SK-N-SH (cell line): Measurements from ENCODE around the gene WDR35. TPM values are rescaled to one million over a fixed set of nuclear protein-coding genes. Genes with fewer than 3 reads are reported as not detected.

Experiments used
- CTCF ChIA-PET: fragments of 300-600, 350-600 bp; formaldehyde crosslinking; extraction: SDS; loops from one replicate; lab custom pipeline; 2021; lab: Yijun Ruan, JAX
- POLR2A ChIA-PET: fragments of 350-600 bp; sonication (Branson Sonifier 250); formaldehyde crosslinking; extraction: SDS; loops from one replicate; lab custom pipeline; 2020; ENCODE audit warnings: antibody characterized with exemption, inconsistent platforms; lab: Yijun Ruan, JAX
- DNase-seq: peaks from one replicate; pipeline ENCODE4 v3.0.0; 2012
- H2AFZ ChIP-seq: fragments of 200-600 bp; sonication (generic); 2 replicates; pipeline ENCODE4 v1.8.1; 2016; ENCODE audit warnings: antibody characterized with exemption, mild to moderate bottlenecking, low read depth
- H3F3A ChIP-seq: fragments of 200-600 bp; sonication (generic); replicated peaks from 2 replicates; pipeline ENCODE3; 2016; ENCODE audit warnings: antibody characterized with exemption, mild to moderate bottlenecking; ENCODE audit not compliant: insufficient read depth
- H3K27ac ChIP-seq, 2 experiments: fragments of 200-500 bp in 1 of 2; fragments of 200-600 bp in 1 of 2; sonication (Bioruptor generic) in 1 of 2; sonication (generic), shearing (Covaris generic) in 1 of 2; 2 replicates each; pipeline versions ENCODE4 v1.5.1 to v1.6.1; 2014 to 2016; ENCODE audit warnings: low read depth in 2 of 2, inconsistent platforms in 1 of 2, low read length in 1 of 2, mild to moderate bottlenecking in 1 of 2, mixed read lengths in 1 of 2
- H3K27me3 ChIP-seq: fragments of 200-600 bp; sonication (generic), shearing (Covaris generic); 2 replicates; pipeline ENCODE4 v1.6.1; 2016; ENCODE audit warnings: mixed run types; ENCODE audit not compliant: insufficient read depth
- H3K36me3 ChIP-seq, 2 experiments: fragments of 200-500 bp in 1 of 2; fragments of 200-600 bp in 1 of 2; sonication (Bioruptor generic) in 1 of 2; sonication (generic) in 1 of 2; replicated peaks in 1 of 2; 2 replicates each; pipeline versions ENCODE3 to v1.5.1; 2014 to 2016; ENCODE audit warnings: low read length in 1 of 2, mild to moderate bottlenecking in 1 of 2; ENCODE audit not compliant: insufficient read depth in 2 of 2, control insufficient read depth in 1 of 2
- H3K4me1 ChIP-seq, 2 experiments: fragments of 200-500 bp in 1 of 2; fragments of 200-600 bp in 1 of 2; sonication (Bioruptor generic) in 1 of 2; sonication (generic), shearing (Covaris generic) in 1 of 2; 2 replicates each; pipeline versions ENCODE4 v1.5.1 to v1.6.1; 2014 to 2016; ENCODE audit warnings: low read depth in 1 of 2, low read length in 1 of 2, mixed run types in 1 of 2; ENCODE audit not compliant: insufficient read depth in 2 of 2, control insufficient read depth in 1 of 2
- H3K4me2 ChIP-seq: fragments of 200-600 bp; sonication (generic), shearing (Covaris generic); 2 replicates; pipeline ENCODE4 v1.6.1; 2017; ENCODE audit warnings: mixed run types
- H3K4me3 ChIP-seq, 2 experiments: fragments of 200-500 bp in 1 of 2; fragments of 200-600 bp in 1 of 2; sonication (Bioruptor generic) in 1 of 2; sonication (generic), shearing (Covaris generic) in 1 of 2; 2 replicates each; pipeline versions ENCODE4 v1.5.1 to v1.8.1; 2014 to 2016; ENCODE audit warnings: low read depth in 2 of 2, inconsistent platforms in 1 of 2, low read length in 1 of 2, mild to moderate bottlenecking in 1 of 2, mixed read lengths in 1 of 2, moderate library complexity in 1 of 2
- H3K79me2 ChIP-seq: fragments of 200-600 bp; sonication (generic); 2 replicates; pipeline ENCODE4 v1.8.1; 2017; ENCODE audit warnings: mild to moderate bottlenecking; ENCODE audit not compliant: insufficient read depth
- H3K9ac ChIP-seq: fragments of 200-600 bp; sonication (generic); 2 replicates; pipeline ENCODE4 v1.6.1; 2017; ENCODE audit warnings: mixed run types
- H3K9me2 ChIP-seq: fragments of 200-600 bp; sonication (generic); 2 replicates; pipeline ENCODE4 v1.6.1; 2017; ENCODE audit warnings: mixed run types
- H3K9me3 ChIP-seq: fragments of 200-600 bp; sonication (generic); 2 replicates; pipeline ENCODE4 v1.6.1; 2017; ENCODE audit warnings: mixed run types, mild to moderate bottlenecking, moderate library complexity
- H4K20me1 ChIP-seq: fragments of 200-600 bp; sonication (generic); 2 replicates; pipeline ENCODE4 v1.6.1; 2017; ENCODE audit warnings: mild to moderate bottlenecking, mixed run types; ENCODE audit not compliant: insufficient read depth
- CTCF ChIP-seq: fragments of 200-600 bp; sonication (generic); IDR thresholded peaks from 2 replicates; pipeline ENCODE4 v1.6.1; 2017; ENCODE audit warnings: antibody characterized with exemption, mild to moderate bottlenecking, moderate library complexity
- ELF1 ChIP-seq: IDR thresholded peaks from 2 replicates; pipeline ENCODE4 v1.4.0; 2012
- EZH2phosphoT487 ChIP-seq: fragments of 200-600 bp; sonication (generic); IDR thresholded peaks from 2 replicates; pipeline ENCODE4 v1.6.1; 2017; ENCODE audit warnings: low read depth, mixed run types, mild to moderate bottlenecking, antibody characterized with exemption, moderate library complexity, borderline replicate concordance
- GABPA ChIP-seq: IDR thresholded peaks from 2 replicates; pipeline ENCODE4 v1.4.0; 2012; ENCODE audit warnings: low read depth, mild to moderate bottlenecking
- POLR2AphosphoS5 ChIP-seq: IDR thresholded peaks from 2 replicates; pipeline ENCODE4 v1.6.1; 2012; ENCODE audit warnings: low read depth, low read length
- RXRA ChIP-seq: IDR thresholded peaks from 2 replicates; pipeline ENCODE4 v1.4.0; 2012; ENCODE audit warnings: low read depth, mild to moderate bottlenecking, borderline replicate concordance
- USF1 ChIP-seq: IDR thresholded peaks from 2 replicates; pipeline ENCODE4 v1.4.0; 2012; ENCODE audit warnings: low read depth, borderline replicate concordance
- USF2 ChIP-seq: fragments of 150-350 bp; IDR thresholded peaks from 2 replicates; pipeline ENCODE4 v1.6.1; 2017; ENCODE audit warnings: antibody characterized with exemption, low read length, low read depth, borderline replicate concordance
- YY1 ChIP-seq: IDR thresholded peaks from 2 replicates; pipeline ENCODE4 v1.4.0; 2012; ENCODE audit warnings: low read depth, mild to moderate bottlenecking
- ZBTB33 ChIP-seq: IDR thresholded peaks from 2 replicates; pipeline ENCODE4 v1.4.0; 2012; ENCODE audit warnings: low read depth, borderline replicate concordance
- WGBS: methylation state at CpG from one replicate; pipeline ENCODE4 v1.1.6; 2017; ENCODE audit warnings: low lambda C conversion rate; 5-methylcytosine and 5-hydroxymethylcytosine counted together
- polyA plus RNA-seq, 3 experiments: library from polyadenylated mRNA; depleted of rRNA; stranded (reverse); fragments of >200 nt; gene quantifications; 2 replicates each; pipeline ENCODE4 v1.2.3, GENCODE V29; 2012

WDR35 gene
- polyA plus RNA-seq, 1 of the 3 experiments (the other 2 are of a cell fraction): 8.6 TPM

- Histone ChIP-seq H3K79me2 (no peaks in the 10 kb centered on the region), H3K4me3 (no peak overlapping the region), H3K4me2 (no peak overlapping the region), H4K20me1 (no peaks in the 10 kb centered on the region), H3K36me3 (no peaks in the 10 kb centered on the region), H3K9me2 (no peaks in the 10 kb centered on the region), H2AFZ (no peak overlapping the region), H3K27me3 (peaks cover 5% of the 10 kb centered on the region; the same call in 1 of the 2 replicates), H3K9me3 (no peaks in the 10 kb centered on the region), H3K4me1 (no peaks in the 10 kb centered on the region; a peak in 1 of 4 replicates), H3K27ac (no peak overlapping the region), H3F3A (no peaks in the 10 kb centered on the region), H3K9ac (no peak overlapping the region)
- no peak for DNase-seq
- no peak for TF ChIP-seq CTCF
- no peak for TF ChIP-seq ELF1
- no peak for TF ChIP-seq YY1
- TF ChIP-seq EZH2phosphoT487: no peak
- no peak for TF ChIP-seq USF2
- no peak for TF ChIP-seq GABPA
- TF ChIP-seq ZBTB33: no peak
- no peak for TF ChIP-seq USF1
- no peak for TF ChIP-seq POLR2AphosphoS5
- no peak for TF ChIP-seq RXRA
- ChIA-PET POLR2A (no interaction called here), CTCF (interaction anchor here (0.6 kb wide), 1 partner anchor 1136 kb away, joined by 3 read pairs; no protein-coding TSS in a partner anchor)
- 59% methylated on average over 7 of the region's 7 CpGs for WGBS
Measured at GRCh38 chr2:19885791-19886190, 104.1 kb downstream of the WDR35 start.
